Lung (tissue), 12 donors: ENCODE measurements around the gene CHDH. TPM values are rescaled to one million over a fixed set of nuclear protein-coding genes. Genes with fewer than 3 reads are reported as not detected.

Experiments
- ATAC-seq: fragments of 200-7000 bp; cut with Tn5 transposase; one replicate; pipeline ENCODE4 v1.9.1; 2020; ENCODE audit warnings: moderate number of reproducible peaks; ENCODE audit not compliant: insufficient read depth, low FRiP score
- DNase-seq, 3 donors: peaks; one replicate each; pipeline ENCODE4 v3.0.0-alpha.2; 2013 to 2017
- H3K27ac ChIP-seq, 2 donors: one replicate each; pipeline ENCODE4 v1.5.1; 2013; ENCODE audit warnings: mild to moderate bottlenecking in 2 of 2, moderate library complexity in 2 of 2, control low read depth in 1 of 2, inconsistent platforms in 1 of 2, low read depth in 1 of 2, low read length in 1 of 2
- H3K27me3 ChIP-seq, 3 donors: one replicate each; pipeline ENCODE4 v1.5.1; 2013; ENCODE audit warnings: low read length in 2 of 3; ENCODE audit not compliant: control insufficient read depth in 3 of 3, insufficient read depth in 3 of 3
- H3K36me3 ChIP-seq, 4 donors: one replicate each; pipeline ENCODE4 v1.5.1; 2013; ENCODE audit warnings: low read length in 4 of 4, mild to moderate bottlenecking in 1 of 4, moderate library complexity in 1 of 4; ENCODE audit not compliant: control insufficient read depth in 4 of 4, insufficient read depth in 4 of 4
- H3K4me1 ChIP-seq, 5 donors: one replicate each; pipeline ENCODE4 v1.5.1; 2013; ENCODE audit warnings: low read length in 5 of 5, mild to moderate bottlenecking in 2 of 5, moderate library complexity in 1 of 5; ENCODE audit not compliant: control insufficient read depth in 5 of 5, insufficient read depth in 5 of 5
- H3K4me3 ChIP-seq: one replicate; pipeline ENCODE4 v1.5.1; 2013; ENCODE audit warnings: mild to moderate bottlenecking, control low read depth, moderate library complexity
- H3K9ac ChIP-seq, 2 donors: one replicate each; pipeline ENCODE4 v1.5.1; 2013; ENCODE audit warnings: low read length in 2 of 2, control low read depth in 1 of 2; ENCODE audit not compliant: insufficient read depth in 1 of 2
- H3K9me3 ChIP-seq, 4 donors: one replicate each; pipeline ENCODE4 v1.5.1; 2013; ENCODE audit warnings: low read length in 3 of 4, mild to moderate bottlenecking in 1 of 4, moderate library complexity in 1 of 4; ENCODE audit not compliant: control insufficient read depth in 4 of 4, insufficient read depth in 3 of 4
- CTCF ChIP-seq: IDR thresholded peaks from 2 replicates; pipeline ENCODE4 v1.5.1; 2012; ENCODE audit warnings: mild to moderate bottlenecking; ENCODE audit errors: control extremely low read depth, extremely low read depth
- WGBS, 2 donors: extraction: QIAGEN DNeasy Blood & Tissue Kit; methylation state at CpG; one replicate each; pipeline ENCODE4 v1.1.7; 2013; 5-methylcytosine and 5-hydroxymethylcytosine counted together
- polyA plus RNA-seq, 2 donors: library from polyadenylated mRNA; stranded (reverse); fragments of 200-250 nt; gene quantifications; one replicate each; pipeline ENCODE4 v1.2.1, GENCODE V29; 2013
- total RNA-seq, 2 donors: library from RNA; depleted of rRNA in 1 of 2; stranded (reverse); fragments of >200 nt in 1 of 2; gene quantifications; one replicate each; pipeline ENCODE4 v1.2.1, GENCODE V29; 2014 to 2021
- donor health status: control.
- donor health status: control.
- donor health status: Bipolar disorder and iron deficiency.
- donor health status: healthy.
- donor health status: DM: yes; HTN: yes; CAD: no.

The CHDH gene
- total and polyA plus RNA-seq, 4 donors: 1.5 to 10.9 (median 2.8) TPM

- Histone ChIP-seq H3K36me3 (peaks cover 0 to 43% (median 11%) of the 10 kb centered on the region in 4 donors), H3K4me1 (no peaks in the 10 kb centered on the region), H3K9ac (no peak overlapping the region), H3K27ac (no peak overlapping the region), H3K27me3 (no peaks in the 10 kb centered on the region), H3K9me3 (no peaks in the 10 kb centered on the region), H3K4me3 (no peak overlapping the region)
- WGBS, 2 donors: 72 to 85% methylated on average over 10 of the region's 10 CpGs
- no peak for ATAC-seq
- no peak for DNase-seq
- TF ChIP-seq CTCF: no peak
These were observed 39.8 kb downstream of the CHDH start for GRCh38 chr3:53806182-53807116.

GRCh38 chr3:53805463-53806159, 40.6 kb downstream of the CHDH start:
- Histone ChIP-seq H3K4me3 (no peak overlapping the region), H3K9ac (no peak overlapping the region), H3K27me3 (no peaks in the 10 kb centered on the region), H3K9me3 (no peaks in the 10 kb centered on the region), H3K27ac (peak overlapping the region in 1 of 2 donors; percentile 15), H3K36me3 (peaks cover 0 to 46% (median 14%) of the 10 kb centered on the region in 4 donors), H3K4me1 (no peaks in the 10 kb centered on the region)
- no peak for DNase-seq
- no peak for TF ChIP-seq CTCF
- whole genome bisulfite sequencing, 2 donors: 79 to 89% methylated on average over 4 of the region's 4 CpGs
- no peak for ATAC-seq

GRCh38 chr3:53804697-53805462, 41.3 kb downstream of the CHDH start:
- H3K4me3 ChIP-seq: no peak overlapping the region
- no peak for TF ChIP-seq CTCF
- no peak for DNase-seq
- H3K9ac ChIP-seq: no peak overlapping the region
- no peaks in the 10 kb centered on the region for H3K27me3 ChIP-seq
- peak overlapping the region in 1 of 2 donors; percentile 68 for H3K27ac ChIP-seq
- H3K9me3 ChIP-seq: no peaks in the 10 kb centered on the region
- ATAC-seq: no peak
- H3K36me3 ChIP-seq: peaks cover 0 to 46% (median 15%) of the 10 kb centered on the region in 4 donors
- 75 to 88% methylated on average over 14 of the region's 14 CpGs for WGBS, 2 donors
- H3K4me1 ChIP-seq: no peaks in the 10 kb centered on the region
